ENCODE measurements around the gene PRR32. TPM values are rescaled to one million over a fixed set of nuclear protein-coding genes. Genes with fewer than 3 reads are reported as not detected.
"Not testable (repeated sequence)": the region's sequence is repeated elsewhere in the genome, so short reads cannot be mapped to it uniquely, and the experiment has no call there.

The PRR32 gene
- total RNA-seq = not detected
- not detected for polyA plus RNA-seq (ENCODE audit: insufficient read length in 6 of 6)
- long read RNA-seq, donor 1 = 0 reads
- long read RNA-seq, donor 2 = 0 reads
- long read RNA-seq, donor 3 = 0 reads
- long read RNA-seq, donor 4 = 0 reads
- long read RNA-seq, donor 5, partial matches to known transcripts = 0 of 1 reads
- long read RNA-seq, donor 5, other reads (novel, unspliced or antisense) = 0 of 1 reads
- long read RNA-seq, donor 6 = 0 reads
- long read RNA-seq, donor 7 = 0 reads
- long read RNA-seq, donor 8 = 0 reads
- long read RNA-seq, donor 9 = 0 reads
- long read RNA-seq, donor 10 = 0 reads
- long read RNA-seq, donor 11 = 0 reads
- long read RNA-seq, donor 12, partial matches to known transcripts = 0 of 1 reads
- long read RNA-seq, donor 12, other reads (novel, unspliced or antisense) = 0 of 1 reads

- no peak for DNase-seq
- H3K4me1 ChIP-seq = no peaks in the 10 kb centered on the region
- intact Hi-C loops (cut with DNase I) = no loop called here
Observed at GRCh38 chrX:126819429-126819828, at the start of gene PRR32. Gene PRR32, plus strand, starts transcription at chrX:126819729. Its CDS starts 115 bp downstream, at chrX:126819844.

GRCh38 chrX:126770179-126770578 lies 49.4 kb upstream of the PRR32 start:
- TF ChIP-seq, protein P1, sequence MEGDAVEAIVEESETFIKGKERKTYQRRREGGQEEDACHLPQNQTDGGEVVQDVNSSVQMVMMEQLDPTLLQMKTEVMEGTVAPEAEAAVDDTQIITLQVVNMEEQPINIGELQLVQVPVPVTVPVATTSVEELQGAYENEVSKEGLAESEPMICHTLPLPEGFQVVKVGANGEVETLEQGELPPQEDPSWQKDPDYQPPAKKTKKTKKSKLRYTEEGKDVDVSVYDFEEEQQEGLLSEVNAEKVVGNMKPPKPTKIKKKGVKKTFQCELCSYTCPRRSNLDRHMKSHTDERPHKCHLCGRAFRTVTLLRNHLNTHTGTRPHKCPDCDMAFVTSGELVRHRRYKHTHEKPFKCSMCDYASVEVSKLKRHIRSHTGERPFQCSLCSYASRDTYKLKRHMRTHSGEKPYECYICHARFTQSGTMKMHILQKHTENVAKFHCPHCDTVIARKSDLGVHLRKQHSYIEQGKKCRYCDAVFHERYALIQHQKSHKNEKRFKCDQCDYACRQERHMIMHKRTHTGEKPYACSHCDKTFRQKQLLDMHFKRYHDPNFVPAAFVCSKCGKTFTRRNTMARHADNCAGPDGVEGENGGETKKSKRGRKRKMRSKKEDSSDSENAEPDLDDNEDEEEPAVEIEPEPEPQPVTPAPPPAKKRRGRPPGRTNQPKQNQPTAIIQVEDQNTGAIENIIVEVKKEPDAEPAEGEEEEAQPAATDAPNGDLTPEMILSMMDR (IDR thresholded peaks at IDR 0.05) = peak in 1 of 2 donors; percentile 42
- Histone ChIP-seq H3K4me3 (no peak overlapping the region), H3K27me3 (no peaks in the 10 kb centered on the region), H3K9me3 (no peaks in the 10 kb centered on the region), H3K36me3 (no peaks in the 10 kb centered on the region), H3K4me1 (no peaks in the 10 kb centered on the region), H3K27ac (no peak overlapping the region)
- intact Hi-C loops (cut with DNase I) = no loop called here
- ATAC-seq (peak; percentile 90), DNase-seq (peak in 1 of 4 donors; percentile 7)

More at GRCh38 chrX:126819429-126819828, at the start of gene PRR32:
- no peak within 1 kb of the TSS for H3K27ac ChIP-seq
- TF ChIP-seq, protein P1 (IDR thresholded peaks at IDR 0.05) = no peak
- H3K4me3 ChIP-seq = no peak within 1 kb of the TSS
- H3K9me3 ChIP-seq = peaks cover 0 to 3% of the 10 kb centered on the region in 2 donors
- H3K27me3 ChIP-seq = no peaks in the 10 kb centered on the region
- no peak for ATAC-seq
- H3K36me3 ChIP-seq = no peaks in the 10 kb centered on the region

GRCh38 chrX:126785539-126785938 lies 34.0 kb upstream of the PRR32 start:
- no peak overlapping the region for H3K27ac ChIP-seq
- TF ChIP-seq, protein P1 (IDR thresholded peaks at IDR 0.05) = no peak
- no peaks in the 10 kb centered on the region for H3K36me3 ChIP-seq
- H3K27me3 ChIP-seq = no peaks in the 10 kb centered on the region
- intact Hi-C loops (cut with DNase I) = no loop called here
- DNase-seq = no peak
- no peaks in the 10 kb centered on the region for H3K4me1 ChIP-seq
- H3K4me3 ChIP-seq = no peak overlapping the region
- no peaks in the 10 kb centered on the region for H3K9me3 ChIP-seq
- ATAC-seq = no peak

- Histone ChIP-seq H3K4me1 (no peaks in the 10 kb centered on the region), H3K9me3 (no peaks in the 10 kb centered on the region), H3K27ac (no peak overlapping the region), H3K4me3 (no peak overlapping the region), H3K27me3 (no peaks in the 10 kb centered on the region), H3K36me3 (no peaks in the 10 kb centered on the region)
- ATAC-seq (peak; percentile 93), DNase-seq (no peak)
- TF ChIP-seq, protein P1 (IDR thresholded peaks at IDR 0.05) = no peak
- intact Hi-C loops (cut with DNase I) = no loop called here
Observed at GRCh38 chrX:126799059-126799458, 20.5 kb upstream of the PRR32 start.

- H3K36me3 ChIP-seq; intact Hi-C loops (cut with DNase I); ATAC-seq; DNase-seq; H3K27ac ChIP-seq; H3K27me3 ChIP-seq; H3K9me3 ChIP-seq; H3K4me3 ChIP-seq; H3K4me1 ChIP-seq: not testable (repeated sequence)
Observed at GRCh38 chrX:126806784-126807183, 12.7 kb upstream of the PRR32 start.
